Right cardiac atrium (tissue), 5 donors: ENCODE data around the gene BICC1. TPM values are rescaled to one million over a fixed set of nuclear protein-coding genes. Genes with fewer than 3 reads are reported as not detected.

ENCODE experiments used
- ATAC-seq, 2 donors: fragments of 200-7000 bp; cut with Tn5 transposase; one replicate each; pipeline versions ENCODE4 v1.8.0 to v1.9.1; 2020; ENCODE audit warnings: moderate library complexity in 2 of 2, mild to moderate bottlenecking in 1 of 2
- DNase-seq, 3 donors: peaks; one replicate each; pipeline ENCODE4 v3.0.0-alpha.2; 2020
- H3K27ac ChIP-seq: one replicate; pipeline ENCODE4 v1.5.1; 2013; ENCODE audit warnings: mild to moderate bottlenecking, low read length, control low read depth, moderate library complexity
- H3K27me3 ChIP-seq: one replicate; pipeline ENCODE4 v1.6.1; 2013; ENCODE audit not compliant: control insufficient read depth, insufficient read depth
- H3K4me1 ChIP-seq: one replicate; pipeline ENCODE4 v1.6.1; 2013; ENCODE audit warnings: low read length; ENCODE audit not compliant: control insufficient read depth, insufficient read depth
- H3K4me3 ChIP-seq: one replicate; pipeline ENCODE4 v1.5.1; 2013; ENCODE audit warnings: low read length, control low read depth
- H3K9me3 ChIP-seq: one replicate; pipeline ENCODE4 v1.6.1; 2013; ENCODE audit warnings: low read length; ENCODE audit not compliant: control insufficient read depth
- WGBS: extraction: QIAGEN DNeasy Blood & Tissue Kit; methylation state at CpG from one replicate; pipeline ENCODE4 v1.1.7; 2013; 5-methylcytosine and 5-hydroxymethylcytosine counted together
- intact Hi-C, 4 donors: fragments of 100-400 bp; cut with DNase I; formaldehyde crosslinking; loops; one replicate each; pipeline versions ENCODE4 v1.11.0 to v1.14.0; 2022 to 2023
- polyA plus RNA-seq: library from polyadenylated mRNA; stranded (reverse); fragments of 200-250 nt; gene quantifications from one replicate; pipeline ENCODE4 v1.2.3, GENCODE V29; 2013
- total RNA-seq, 4 donors: library from RNA; stranded (reverse); fragmentation: NEBNext Ultra II Directional; extraction: Animal tissue kit (Norgen Biotek cat#: 25700); gene quantifications; one replicate each; pipeline ENCODE4 v1.2.1, GENCODE V29; 2021
- donor health status: healthy with polysubstance abuse.
- donor health status: DM: no; HTN: yes; CAD: no.
- donor health status: DM: no; HTN: no; CAD: no.
- donor health status: DM: no; HTN: yes; CAD: no; lungs with severe emphysema.
- donor health status: DM: yes; HTN: yes; CAD: no.

The BICC1 gene
- total and polyA plus RNA-seq, 5 donors, result 5.2 to 15.9 (median 13.5) TPM

DNA sequence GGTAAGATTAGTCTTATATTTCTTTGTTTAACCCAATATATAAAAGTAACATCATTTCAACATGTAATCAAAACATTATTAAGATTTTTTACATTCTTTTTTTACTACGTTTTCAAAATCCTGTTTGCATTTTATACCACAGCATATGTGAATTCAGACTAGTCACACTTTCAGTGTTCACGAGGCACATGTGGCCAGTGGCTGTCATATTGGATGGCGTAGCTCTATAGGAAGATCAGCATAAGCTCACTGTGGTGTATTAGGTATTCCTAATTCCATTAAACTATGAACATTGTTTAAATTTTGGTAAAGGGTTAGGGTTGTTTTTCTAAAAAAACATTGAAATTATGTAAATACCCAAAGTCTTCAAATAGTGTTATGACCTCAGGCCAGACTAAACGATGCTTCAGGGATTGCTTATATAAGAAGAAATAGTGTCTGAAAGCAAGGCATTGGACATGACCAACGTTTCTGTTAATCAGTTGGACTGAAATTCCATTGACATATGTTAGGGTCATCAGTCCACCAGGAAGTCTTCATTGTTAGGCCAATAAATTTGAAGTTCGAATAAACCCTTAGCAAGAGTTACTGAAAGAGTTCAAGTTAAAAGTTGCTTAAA, 97.0 kb downstream of the BICC1 start:
- intact Hi-C loops, result no loop called here

DNA sequence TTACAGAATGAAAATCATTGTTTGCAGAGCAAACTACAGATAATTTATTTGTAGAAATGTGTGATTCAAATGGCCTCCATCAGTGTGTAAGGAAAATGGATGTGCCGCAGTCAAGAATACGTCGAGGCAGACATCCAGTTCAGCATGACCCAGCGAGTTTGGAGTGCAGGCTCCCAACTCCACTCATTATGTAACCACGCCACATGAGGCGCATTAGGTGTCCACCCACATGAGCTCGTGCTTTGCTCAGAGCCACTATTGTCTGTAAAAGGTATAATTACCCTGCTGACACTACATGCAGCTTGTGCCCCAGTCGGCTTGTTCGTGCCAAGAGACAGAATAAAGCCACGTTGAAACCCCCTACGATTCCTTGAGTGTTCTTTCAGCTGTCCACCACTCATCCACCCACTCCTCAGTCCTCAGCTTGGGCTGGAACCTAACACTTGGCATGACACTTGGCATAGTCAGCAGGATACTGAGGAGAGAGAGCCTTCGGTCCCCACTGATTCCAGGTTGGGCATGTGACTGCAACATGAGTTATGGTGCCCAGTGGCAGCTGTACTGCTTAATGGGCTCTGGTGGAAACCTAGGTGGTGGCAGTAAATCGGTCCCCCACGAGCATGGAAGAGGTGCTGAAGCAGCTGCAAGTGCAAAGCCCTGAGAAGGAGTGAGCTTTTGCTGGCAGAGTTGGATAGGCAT, 102.7 kb downstream of the BICC1 start:
- Histone ChIP-seq H3K9me3 (no peaks in the 10 kb centered on the region), H3K27ac (no peak overlapping the region), H3K4me1 (no peaks in the 10 kb centered on the region), H3K4me3 (no peak overlapping the region), H3K27me3 (no peaks in the 10 kb centered on the region)
- ATAC-seq (no peak), DNase-seq (no peak)
- intact Hi-C loops, result no loop called here
- WGBS, result 83% methylated on average over 14 of the region's 14 CpGs

More for the DNA sequence above, 97.0 kb downstream of the BICC1 start:
- no peak for ATAC-seq
- H3K27me3 ChIP-seq, result no peaks in the 10 kb centered on the region
- no peak overlapping the region for H3K27ac ChIP-seq
- 65% methylated on average over 6 of the region's 6 CpGs for WGBS
- no peaks in the 10 kb centered on the region for H3K9me3 ChIP-seq
- no peak for DNase-seq
- no peak overlapping the region for H3K4me3 ChIP-seq
- no peaks in the 10 kb centered on the region for H3K4me1 ChIP-seq

DNA sequence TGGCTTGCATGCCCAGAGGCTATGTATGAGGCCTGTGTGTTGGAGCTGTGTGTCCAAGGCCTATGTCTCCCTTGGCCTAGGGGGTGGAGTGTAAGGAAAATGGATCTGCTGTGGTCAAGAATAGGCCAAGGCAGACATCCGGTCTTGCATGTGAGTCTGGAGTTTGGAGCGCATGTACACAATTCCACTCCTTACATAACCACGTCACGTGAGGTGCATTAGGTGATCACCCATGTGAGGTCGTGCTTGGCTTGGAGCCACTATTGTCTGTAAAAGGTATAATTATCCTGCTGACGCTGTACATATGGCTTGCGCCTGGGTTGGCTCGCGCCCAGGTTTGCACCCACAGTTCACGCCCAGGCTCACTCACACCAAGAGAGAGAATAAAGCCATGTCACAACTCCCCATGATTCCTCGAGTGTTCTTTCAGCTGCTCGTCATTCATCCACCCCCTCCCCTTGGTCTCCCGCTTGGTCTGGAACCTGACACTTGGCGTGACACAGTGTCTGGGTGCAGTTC, 105.5 kb downstream of the BICC1 start:
- H3K9me3 ChIP-seq, result no peaks in the 10 kb centered on the region
- no peak overlapping the region for H3K27ac ChIP-seq
- DNase-seq (no peak), ATAC-seq (no peak)
- WGBS, result 90% methylated on average over 14 of the region's 14 CpGs
- H3K27me3 ChIP-seq, result no peaks in the 10 kb centered on the region
- peaks cover 2% of the 10 kb centered on the region for H3K4me1 ChIP-seq
- H3K4me3 ChIP-seq, result no peak overlapping the region
- intact Hi-C loops, result no loop called here

DNA sequence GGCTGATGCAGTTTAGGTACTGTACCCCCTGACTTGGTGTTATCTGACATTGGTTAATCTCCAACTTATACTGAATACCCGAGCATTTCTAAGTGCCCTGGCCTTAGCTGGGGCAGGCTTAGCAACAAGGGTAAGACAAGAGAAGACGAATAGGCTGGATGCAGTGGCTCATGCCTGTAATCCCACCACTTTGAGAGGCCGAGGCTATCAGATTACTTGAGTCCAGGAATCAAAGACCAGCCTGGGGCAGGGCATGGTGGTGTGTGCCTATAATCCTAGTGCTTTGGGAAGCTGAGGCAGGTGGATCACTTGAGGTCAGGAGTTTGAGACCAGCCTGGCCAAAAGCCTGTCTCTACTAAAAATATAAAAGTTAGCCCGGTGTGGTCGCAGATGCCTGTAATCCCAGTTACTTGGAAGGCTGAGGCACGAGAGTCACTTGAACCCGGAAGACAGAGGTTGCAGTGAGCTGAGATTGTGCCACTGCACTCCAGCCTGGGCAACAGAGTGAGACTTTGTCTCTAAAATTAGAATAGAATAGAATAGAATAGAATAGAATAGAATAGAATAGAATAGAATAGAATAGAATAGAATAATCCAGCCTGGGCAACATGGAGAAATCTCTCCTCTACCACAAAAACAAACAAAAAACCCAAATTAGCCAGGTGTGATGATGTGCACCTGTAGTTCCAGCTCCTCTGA, 108.9 kb downstream of the BICC1 start:
- no peak overlapping the region for H3K4me3 ChIP-seq
- peaks cover 2% of the 10 kb centered on the region for H3K4me1 ChIP-seq
- ATAC-seq (no peak), DNase-seq (no peak)
- intact Hi-C loops, result no loop called here
- 81% methylated on average over 7 of the region's 7 CpGs for WGBS
- no peaks in the 10 kb centered on the region for H3K27me3 ChIP-seq
- no peak overlapping the region for H3K27ac ChIP-seq
- no peaks in the 10 kb centered on the region for H3K9me3 ChIP-seq

DNA sequence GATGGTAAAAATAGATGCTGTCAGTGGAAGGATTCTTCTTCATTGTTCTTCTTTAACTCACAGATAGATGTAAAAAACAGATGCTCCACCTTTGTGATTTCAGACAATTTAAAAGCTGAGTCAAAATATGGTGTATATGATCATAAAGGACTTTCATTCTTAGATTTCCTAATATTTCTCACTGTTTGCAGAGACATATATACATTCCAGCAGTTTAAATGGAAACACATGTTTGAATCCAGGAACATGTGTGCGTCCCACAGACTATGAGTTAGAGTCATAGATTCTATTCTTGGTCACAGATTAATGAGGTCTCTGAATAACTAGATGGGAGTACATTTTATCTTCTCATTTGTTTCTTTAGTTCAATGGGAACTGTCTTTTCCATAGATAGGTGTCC, 109.6 kb downstream of the BICC1 start:
- Histone ChIP-seq H3K27me3 (no peaks in the 10 kb centered on the region), H3K9me3 (no peaks in the 10 kb centered on the region), H3K4me3 (no peak overlapping the region), H3K27ac (no peak overlapping the region), H3K4me1 (peaks cover 2% of the 10 kb centered on the region)
- 71% methylated on average over 1 of the region's 1 CpG for WGBS
- intact Hi-C loops, result no loop called here
- ATAC-seq (no peak), DNase-seq (no peak)

DNA sequence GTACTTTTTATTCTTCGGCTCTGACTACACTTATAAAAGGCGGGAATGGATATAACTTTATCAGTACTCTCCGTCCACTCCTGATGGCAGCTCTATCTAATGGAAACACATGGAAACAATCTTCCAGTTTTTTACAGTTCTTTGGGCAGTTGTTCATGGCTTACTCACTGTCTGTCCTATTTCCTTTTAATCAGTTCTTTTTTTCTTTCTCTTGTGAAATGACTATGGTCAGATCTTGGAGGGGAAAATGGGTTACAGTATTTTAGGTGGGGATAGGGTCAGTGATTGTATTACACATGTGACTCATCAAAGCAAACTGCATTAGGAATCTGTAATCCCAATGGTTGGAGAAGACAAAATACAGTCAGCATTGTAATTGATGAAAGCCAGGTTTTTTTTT, 112.4 kb downstream of the BICC1 start:
- intact Hi-C loops, result no loop called here
- no peak overlapping the region for H3K4me3 ChIP-seq
- peaks cover 2% of the 10 kb centered on the region for H3K4me1 ChIP-seq
- H3K27me3 ChIP-seq, result no peaks in the 10 kb centered on the region
- DNase-seq (no peak), ATAC-seq (peak; percentile 26 to 66)
- no peaks in the 10 kb centered on the region for H3K9me3 ChIP-seq
- WGBS, result 43% methylated on average over 3 of the region's 3 CpGs
- no peak overlapping the region for H3K27ac ChIP-seq

DNA sequence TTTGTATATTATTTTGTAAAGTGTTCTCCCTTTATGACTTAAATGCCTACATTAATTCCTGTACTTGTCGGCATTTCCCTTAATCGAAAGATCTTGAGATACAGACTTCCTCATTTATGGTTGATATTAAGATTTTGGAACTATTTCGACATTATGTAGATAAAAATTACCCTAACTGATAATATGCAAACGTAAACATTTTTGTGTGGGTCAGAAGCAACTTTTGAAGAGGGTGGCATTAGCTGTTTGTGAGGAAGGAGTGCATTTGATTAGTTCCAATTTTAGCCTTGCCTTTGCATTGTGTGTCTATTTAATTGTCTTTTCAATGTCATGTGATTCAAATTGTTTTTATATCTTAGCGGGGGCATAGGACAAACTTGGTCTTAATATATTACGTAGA, 114.7 kb downstream of the BICC1 start:
- H3K27me3 ChIP-seq, result no peaks in the 10 kb centered on the region
- WGBS, result 87% methylated on average over 6 of the region's 6 CpGs
- H3K27ac ChIP-seq, result no peak overlapping the region
- no peak for DNase-seq
- no peak overlapping the region for H3K4me3 ChIP-seq
- intact Hi-C loops, result no loop called here
- no peaks in the 10 kb centered on the region for H3K4me1 ChIP-seq
- no peak for ATAC-seq
- H3K9me3 ChIP-seq, result no peaks in the 10 kb centered on the region

DNA sequence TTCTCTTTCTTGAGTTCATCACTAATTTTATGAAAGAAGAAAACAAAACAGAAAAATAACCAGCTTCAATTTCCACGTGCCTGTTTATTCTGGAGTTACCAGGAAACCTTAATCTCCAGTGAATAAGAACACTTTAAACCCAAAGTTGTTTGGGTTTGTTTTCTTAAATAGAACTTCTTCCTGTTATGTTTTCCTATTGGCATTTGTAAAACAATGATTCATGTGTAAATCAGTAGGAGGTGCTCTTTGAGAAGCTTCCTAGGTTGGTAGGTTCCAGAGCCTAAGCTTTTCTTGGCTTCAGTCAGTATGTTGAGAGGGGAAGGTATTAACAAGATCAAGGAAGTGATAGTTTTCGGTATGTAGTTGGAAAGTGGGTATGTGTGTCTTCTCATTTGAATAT, 119.0 kb downstream of the BICC1 start:
- Histone ChIP-seq H3K4me1 (no peaks in the 10 kb centered on the region), H3K9me3 (no peaks in the 10 kb centered on the region), H3K27me3 (no peaks in the 10 kb centered on the region), H3K4me3 (no peak overlapping the region), H3K27ac (no peak overlapping the region)
- no peak for DNase-seq
- intact Hi-C loops, result no loop called here
- ATAC-seq, result no peak
- WGBS, result 44% methylated on average over 2 of the region's 2 CpGs

DNA sequence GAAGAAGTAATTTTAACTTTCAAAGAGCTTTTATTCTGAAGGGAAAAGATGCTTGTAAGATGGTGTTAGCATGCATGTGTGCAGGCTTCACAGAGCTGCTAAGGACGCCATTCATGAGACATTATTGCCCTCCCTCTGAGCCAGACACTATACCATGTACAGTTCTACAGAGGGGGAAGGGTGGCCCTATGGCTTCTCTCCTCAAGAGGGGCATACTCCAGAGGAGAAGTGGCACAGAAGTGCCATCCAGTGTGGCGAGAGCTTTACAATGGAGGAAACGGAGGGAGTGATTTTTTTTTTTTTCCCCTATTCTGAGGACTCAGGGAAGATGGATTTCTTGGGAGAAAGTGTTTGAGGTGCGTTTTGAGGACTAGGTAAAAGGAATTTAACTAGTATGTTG, 119.5 kb downstream of the BICC1 start:
- Histone ChIP-seq H3K9me3 (no peaks in the 10 kb centered on the region), H3K27ac (no peak overlapping the region), H3K27me3 (no peaks in the 10 kb centered on the region), H3K4me1 (no peaks in the 10 kb centered on the region), H3K4me3 (no peak overlapping the region)
- ATAC-seq (no peak), DNase-seq (no peak)
- 79% methylated on average over 4 of the region's 4 CpGs for WGBS
- intact Hi-C loops, result no loop called here

DNA sequence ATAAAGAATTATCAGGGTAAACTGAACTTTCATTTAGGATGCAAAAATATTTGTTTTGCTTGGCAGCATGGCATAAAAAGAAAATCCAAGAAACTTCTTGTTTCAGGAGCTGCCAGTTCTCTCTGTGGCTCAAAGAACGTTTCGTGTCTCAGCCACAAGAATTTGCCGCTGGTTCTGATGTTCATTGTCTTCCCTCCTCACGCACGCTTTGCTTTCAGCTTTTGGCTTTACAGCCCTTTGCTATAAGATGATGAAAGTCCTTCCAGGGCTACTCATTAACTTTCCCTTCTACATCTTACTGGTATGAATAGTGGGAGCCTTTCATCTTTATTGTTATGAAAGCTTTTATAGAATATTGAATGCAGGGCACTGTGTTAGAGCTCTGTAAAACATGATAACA, 124.7 kb downstream of the BICC1 start:
- H3K27me3 ChIP-seq, result no peaks in the 10 kb centered on the region
- ATAC-seq (peak in 1 of 2 donors; percentile 50), DNase-seq (no peak)
- 59% methylated on average over 5 of the region's 5 CpGs for WGBS
- H3K9me3 ChIP-seq, result no peaks in the 10 kb centered on the region
- no peak overlapping the region for H3K4me3 ChIP-seq
- no peak overlapping the region for H3K27ac ChIP-seq
- H3K4me1 ChIP-seq, result no peaks in the 10 kb centered on the region
- intact Hi-C loops, result no loop called here

DNA sequence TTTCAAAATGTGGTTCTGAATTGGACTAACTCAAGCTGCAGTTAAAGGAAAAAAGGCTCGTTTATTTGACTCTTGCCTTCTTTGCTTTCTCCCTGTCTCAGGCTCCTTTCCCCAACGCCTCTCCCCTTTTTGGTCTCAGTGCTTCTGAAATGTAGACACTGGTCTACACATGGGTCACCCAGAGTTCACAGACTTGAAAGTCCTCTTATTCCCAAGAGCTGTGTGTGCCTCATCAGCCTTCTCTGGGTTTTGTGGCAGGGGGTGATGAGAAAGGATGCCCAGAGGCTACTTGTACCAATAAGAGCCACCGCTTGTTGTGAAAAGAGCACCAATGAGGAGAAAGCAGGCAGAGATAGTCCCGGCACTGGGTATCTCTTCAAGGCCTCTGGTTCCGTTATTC, 125.7 kb downstream of the BICC1 start:
- H3K4me1 ChIP-seq, result no peaks in the 10 kb centered on the region
- 62% methylated on average over 5 of the region's 5 CpGs for WGBS
- DNase-seq, result no peak
- H3K27me3 ChIP-seq, result no peaks in the 10 kb centered on the region
- intact Hi-C loops, result no loop called here
- ATAC-seq, result peak; percentile 34 to 54
- H3K4me3 ChIP-seq, result no peak overlapping the region
- H3K9me3 ChIP-seq, result no peaks in the 10 kb centered on the region
- H3K27ac ChIP-seq, result no peak overlapping the region
